GM19328 (cell line): ENCODE results near the gene CPNE6.
"Not testable (repeated sequence)": the region's sequence is repeated elsewhere in the genome, so short reads cannot be mapped to it uniquely, and the experiment has no call there.

Source experiments
- ATAC-seq: cut with Tn5 transposase; IDR thresholded peaks from one replicate; pipeline ENCODE4 v1.9.1; 2021; ENCODE audit warnings: mild to moderate bottlenecking, moderate library complexity; ENCODE audit not compliant: unreplicated experiment

The CPNE6 gene

DNA sequence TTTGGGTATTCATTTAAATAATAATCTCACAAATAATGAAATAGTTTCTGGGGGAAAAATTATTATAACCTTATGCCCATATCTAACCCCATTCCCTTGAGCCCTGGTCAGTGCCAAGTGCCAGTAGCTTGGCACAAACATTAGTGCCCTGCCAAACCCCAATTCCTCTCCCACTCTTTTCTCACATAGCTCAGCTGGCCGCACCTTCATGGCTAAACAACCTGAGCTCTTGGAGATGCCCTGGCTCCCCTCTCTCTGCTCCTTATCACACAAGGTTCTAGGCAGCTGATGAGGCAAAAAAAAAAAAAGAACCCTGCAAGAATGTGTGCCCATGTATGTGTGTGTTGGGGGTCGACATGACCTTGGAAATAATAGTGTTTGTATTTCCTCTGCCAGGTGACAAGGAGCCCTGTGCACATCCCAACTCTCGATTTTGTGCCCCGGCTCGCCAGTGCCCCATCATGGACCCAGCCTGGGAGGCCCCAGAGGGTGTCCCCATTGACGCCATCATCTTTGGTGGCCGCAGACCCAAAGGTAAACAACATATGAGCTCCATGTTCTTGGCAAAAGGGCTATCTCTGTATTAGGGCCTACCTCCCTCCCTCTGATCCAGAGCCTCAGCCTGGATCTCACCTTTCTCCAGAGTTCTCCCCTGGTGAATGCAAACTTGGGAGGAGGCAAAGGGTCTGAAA, 31.1 kb downstream of the CPNE6 start:
- ATAC-seq, result no peak

DNA sequence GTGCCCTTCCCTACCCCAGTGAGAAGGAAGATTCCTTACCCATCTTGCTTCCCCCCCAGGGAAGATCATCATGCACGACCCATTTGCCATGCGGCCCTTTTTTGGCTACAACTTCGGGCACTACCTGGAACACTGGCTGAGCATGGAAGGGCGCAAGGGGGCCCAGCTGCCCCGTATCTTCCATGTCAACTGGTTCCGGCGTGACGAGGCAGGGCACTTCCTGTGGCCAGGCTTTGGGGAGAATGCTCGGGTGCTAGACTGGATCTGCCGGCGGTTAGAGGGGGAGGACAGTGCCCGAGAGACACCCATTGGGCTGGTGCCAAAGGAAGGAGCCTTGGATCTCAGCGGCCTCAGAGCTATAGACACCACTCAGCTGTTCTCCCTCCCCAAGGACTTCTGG, 32.1 kb downstream of the CPNE6 start:
- ATAC-seq, result no peak

DNA sequence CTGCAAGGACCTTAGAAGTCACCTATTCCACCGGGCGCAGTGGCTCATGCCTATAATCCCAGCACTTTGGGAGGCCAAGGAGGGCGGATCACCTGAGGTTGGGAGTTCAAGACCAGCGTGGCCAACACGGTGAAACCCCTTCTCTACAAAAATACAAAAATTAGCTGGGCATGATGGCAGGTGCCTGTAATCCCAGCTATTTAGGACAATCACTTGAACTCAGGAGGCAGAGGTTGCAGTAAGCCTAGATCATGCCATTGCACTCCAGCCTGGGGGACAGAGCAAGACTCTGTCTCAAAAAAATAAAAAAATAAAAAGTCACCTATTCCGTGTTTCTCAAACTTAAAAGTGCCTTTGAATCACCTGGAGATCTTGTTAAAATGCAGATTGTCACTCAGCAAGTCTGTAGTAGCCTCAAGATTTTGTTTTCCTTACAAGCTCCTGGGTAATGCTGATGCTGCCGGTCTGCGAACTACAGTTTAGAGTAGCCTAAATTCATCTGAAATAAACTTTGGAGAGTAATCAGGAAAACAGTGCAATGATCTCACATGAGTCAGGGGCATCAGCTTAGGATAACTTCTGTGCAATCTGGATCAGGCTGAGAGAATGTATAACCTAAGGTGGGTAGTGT, 34.4 kb downstream of the CPNE6 start:
- not testable (repeated sequence) for ATAC-seq

DNA sequence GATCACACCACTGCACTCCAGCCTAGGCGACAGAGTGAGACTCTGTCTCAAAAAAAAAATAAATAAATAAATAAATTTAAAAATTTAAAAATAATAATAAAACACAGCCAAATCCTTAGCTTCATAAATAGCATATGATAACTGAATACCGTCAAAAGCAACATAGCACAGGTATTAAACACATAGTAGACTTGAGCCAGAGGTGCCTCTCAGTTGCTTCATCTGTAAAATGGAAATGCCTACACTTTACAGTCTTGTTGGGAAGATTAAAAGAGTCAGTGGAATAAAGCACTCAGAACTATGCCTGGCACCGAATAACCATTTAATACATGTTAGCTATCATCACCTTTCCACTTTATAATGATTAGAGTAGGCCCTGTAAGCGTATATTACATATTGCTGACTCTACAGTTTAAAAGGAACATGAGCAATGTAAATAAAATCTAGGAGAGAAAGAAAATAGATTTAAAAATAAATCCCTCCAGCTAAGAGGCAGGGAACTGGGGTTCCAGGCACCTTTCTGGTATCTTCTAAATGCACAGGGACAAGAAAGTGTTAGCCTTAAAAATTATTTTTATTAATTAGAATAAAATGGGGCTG, 35.4 kb downstream of the CPNE6 start:
- ATAC-seq, result no peak

DNA sequence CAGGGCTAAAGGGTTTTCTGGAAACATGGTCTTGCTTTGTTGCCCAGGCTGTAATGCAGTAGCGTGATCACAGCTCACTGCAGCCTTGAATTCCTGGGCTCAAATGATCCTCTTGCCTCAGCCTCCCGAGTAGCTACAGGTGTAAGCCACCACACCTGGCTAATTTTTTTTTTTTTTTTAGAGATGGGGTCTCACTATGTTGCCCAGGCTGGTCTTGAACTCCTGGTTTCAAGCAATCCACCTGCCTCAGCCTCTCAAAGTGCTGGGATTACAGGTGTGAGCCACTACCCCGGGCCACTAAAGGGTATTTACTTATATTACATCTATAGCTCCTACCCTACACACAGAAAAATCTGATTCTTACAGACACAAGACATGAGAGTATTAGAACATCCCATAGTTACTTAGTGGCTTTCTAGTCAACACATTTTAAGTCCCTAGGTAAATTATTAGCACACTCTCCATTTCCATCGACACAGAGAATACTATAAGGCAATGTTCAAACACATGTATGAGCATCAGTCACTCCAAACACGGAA, 37.0 kb downstream of the CPNE6 start:
- ATAC-seq, result peak; percentile 33

DNA sequence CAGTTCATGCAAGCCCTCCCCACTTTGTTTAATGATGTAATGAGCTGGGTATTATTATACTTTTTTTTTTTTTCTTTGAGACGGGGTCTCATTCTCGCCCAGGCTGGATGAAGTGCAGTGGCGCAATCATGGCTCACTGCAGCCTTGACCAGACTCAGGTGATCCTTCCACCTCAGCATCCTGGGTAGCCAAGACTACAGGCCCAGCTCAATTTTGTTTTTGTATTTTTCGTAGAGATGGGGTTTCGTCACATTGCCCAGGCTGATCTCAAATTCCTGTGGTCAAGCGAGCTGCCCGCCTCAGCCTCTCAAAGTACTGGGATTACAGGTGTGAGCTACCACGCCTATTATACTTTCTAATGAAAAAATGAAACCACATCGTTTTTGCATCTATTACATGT, 38.7 kb downstream of the CPNE6 start:
- no peak for ATAC-seq

DNA sequence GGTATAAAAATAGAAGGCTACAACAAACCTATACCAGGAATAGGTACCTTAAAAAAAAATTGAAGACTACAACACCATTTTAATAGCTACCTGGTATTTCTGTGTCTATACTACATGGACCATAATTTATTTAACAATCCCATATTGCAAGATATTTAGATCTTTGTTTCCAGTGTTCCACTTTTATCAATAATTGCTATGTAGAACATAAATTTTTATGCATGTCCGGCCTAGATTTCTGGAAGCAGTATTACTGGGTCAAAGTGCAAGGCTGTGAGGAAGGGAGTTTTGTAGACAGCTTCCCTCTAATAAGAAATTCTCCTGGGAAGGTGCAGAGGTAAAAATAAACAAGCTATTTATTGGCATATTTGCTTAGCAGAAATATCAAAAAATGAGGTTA, 39.2 kb downstream of the CPNE6 start:
- no peak for ATAC-seq

DNA sequence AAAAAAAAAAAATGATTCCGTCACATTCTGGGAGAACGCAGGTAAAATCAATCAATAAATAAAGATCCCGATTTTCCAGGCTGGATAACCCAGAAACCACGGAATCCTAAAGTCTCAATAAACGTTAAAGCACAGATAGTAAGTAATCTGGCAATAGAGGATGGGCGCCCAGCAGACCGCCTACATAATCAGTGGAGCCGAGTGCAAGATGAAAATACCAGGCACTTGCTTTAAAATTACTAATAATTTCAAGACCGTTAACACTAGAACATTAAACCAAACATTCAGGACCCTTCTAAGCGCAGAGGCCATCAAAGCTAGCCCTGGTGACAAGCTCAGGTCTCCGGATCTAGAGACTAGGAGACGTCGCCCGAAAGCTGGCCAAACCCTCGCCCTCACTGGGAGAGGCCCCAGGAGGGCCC, 42.0 kb downstream of the CPNE6 start:
- no peak for ATAC-seq

DNA sequence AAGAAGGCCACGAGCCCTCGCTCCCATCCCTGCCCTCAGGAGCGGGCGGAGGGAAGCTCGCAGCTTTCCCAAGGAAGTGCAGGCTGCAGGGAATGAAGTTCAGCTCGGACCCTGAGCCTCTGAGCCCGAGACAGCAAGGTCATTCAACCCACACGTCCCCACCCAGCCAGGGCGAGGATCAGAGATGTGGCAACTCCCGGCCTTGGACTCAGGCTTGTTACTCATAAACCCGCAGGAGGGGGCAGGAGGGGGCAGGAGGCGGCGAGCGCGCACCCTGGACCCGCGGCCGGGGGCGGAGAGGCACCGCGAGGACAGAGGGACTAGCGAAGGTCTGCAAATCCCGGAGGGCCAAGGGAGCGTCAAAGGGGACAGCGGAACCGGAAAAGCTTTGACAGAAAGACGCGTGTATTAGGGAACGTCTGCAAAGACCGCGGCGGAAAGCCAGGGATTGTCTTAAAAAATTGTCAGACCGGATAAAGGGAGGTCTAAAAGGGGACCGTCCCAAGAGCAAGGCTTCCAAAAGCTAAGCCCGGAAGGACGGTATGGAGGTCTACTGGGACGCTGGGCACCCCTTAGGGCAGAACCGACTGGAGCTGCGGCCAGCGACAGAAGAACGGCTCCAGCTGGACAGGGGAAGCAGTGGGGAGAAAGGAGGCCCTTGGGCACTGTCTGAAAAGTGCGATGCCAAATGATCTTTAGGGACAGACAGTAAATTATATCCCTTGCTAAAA, 42.6 kb downstream of the CPNE6 start:
- ATAC-seq, result peak; percentile 21

DNA sequence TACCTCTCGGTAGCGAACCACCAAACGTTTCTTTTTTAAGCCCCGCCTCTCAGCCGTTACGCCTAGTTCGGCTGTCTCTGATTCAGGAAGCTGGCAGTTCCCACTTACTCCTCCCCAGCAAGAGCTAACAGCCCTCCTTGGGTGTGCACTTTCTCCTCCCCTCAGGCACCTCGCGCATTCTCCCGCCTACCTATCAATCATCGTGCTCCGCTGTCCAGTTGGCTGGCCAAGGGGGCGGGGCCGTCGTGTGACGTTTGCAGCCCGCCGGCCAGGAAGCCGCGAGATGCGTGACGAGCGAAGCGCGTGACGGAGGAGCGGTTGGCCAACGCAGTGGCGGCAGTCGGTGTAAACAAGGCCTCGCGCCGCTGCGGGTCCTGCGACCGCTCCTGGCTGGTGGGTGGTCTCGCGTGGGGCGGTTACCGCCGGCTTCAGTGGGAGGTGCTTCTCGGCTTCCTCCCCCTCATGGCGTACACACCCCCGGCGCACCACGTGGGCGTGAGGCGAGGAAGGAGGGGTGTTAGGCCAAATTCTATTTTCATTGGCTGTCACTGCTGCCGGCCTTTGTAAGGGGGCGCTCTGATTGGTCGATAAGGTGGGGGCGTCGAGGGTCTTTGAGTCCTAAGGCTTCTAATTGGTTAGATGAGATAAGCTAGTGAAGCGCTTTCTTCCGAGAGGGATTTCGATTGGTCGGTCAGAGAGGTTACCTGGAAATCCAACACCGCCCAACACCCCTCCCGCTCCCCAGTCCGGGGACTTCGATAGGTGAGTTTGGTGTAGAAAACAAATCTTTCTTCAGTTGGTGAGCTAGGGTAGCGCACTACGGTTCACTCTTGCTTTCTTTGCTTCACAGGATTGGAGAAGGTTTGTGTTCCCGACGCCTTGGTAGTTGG, 43.4 kb downstream of the CPNE6 start, which contains the start of the genes DCAF11 and NRL:
TSS of gene DCAF11 (plus strand) at position 246 of the 890 bp plus-strand sequence. CDS start 818 bp downstream, outside the sequence.
TSS of gene NRL (minus strand) at position 418 of the 890 bp plus-strand sequence. CDS start 32,101 bp downstream, outside the sequence.
- ATAC-seq, result peak; percentile 86

DNA sequence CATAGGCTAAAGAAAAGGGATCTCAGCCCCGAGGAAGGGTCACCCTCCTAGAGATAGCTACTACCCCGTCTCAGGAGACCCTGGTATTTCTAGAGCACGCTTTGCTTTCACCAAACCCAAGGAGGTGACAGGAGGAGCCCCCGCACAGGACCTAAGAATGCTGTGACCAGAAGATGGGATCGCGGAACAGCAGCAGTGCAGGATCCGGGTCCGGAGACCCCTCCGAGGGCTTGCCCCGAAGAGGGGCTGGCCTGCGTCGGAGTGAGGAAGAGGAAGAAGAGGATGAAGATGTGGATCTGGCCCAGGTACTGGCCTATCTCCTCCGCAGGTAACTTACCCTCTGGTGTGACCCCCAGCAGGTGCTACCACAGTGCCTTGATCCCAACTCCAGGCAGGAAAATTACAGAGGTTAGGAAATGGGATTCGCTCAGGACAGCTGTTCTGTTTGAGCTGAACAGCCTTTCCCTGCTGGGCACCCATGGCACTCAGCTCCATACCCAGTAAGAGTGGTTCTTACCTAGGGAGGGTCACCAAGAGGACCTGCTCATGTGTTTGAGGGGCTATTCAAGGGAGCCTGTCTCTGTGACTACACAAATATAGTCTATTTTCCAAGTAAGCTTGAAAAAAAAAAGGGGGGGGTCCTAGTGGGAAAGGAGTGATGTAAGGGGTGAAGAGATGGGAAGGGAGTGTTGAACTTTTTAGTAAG, 44.2 kb downstream of the CPNE6 start:
- ATAC-seq, result no peak

DNA sequence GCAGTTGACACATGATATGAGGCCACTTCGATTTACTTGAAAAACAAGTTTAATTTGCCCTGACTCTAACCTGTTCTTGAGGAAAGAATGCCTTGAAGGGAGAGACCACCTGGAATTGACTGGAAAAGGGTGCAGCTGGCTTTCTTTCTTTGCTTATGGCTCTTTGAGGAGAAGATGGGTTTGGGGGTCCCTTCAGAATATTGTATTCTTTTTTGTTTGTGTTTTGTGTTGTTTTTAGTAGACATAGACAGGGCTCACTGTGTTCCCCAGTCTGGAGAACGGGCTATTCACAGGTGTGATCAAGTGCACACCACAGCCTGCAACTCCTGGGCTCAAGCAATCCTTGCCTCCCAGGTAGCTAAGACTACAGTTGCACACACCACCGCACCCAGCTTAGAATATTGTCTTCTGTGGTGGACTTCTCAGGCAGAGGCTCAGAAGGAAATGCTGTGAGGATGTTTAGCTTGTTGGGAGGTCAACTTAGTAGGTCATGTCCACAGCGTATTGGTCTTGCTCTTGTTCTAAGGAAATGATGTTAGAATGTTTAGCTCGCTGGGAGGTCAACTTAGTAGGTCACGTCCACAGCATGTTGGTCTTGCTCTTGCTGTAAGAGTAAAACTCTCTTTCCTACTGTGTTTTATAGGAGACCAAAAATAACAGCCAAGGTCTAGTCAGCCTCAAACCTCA, 44.9 kb downstream of the CPNE6 start:
- no peak for ATAC-seq

DNA sequence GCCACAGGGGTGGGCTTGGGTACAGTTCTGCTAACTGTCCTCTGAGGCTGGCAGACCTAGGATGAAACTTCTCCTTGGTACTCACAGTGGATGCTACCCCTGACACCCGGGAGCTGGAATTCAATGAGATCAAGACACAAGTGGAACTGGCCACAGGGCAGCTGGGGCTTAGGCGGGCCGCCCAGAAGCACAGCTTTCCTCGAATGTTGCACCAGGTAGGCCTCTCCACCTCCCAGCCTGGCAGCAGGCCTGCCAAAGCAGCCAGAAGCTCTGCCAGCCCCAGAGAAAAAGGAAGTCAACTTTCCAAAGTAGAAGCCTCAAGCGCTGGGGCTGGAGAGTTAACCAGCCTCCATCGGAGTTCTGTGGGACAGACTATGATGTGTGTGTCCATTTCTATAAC, 45.8 kb downstream of the CPNE6 start:
- ATAC-seq, result no peak

DNA sequence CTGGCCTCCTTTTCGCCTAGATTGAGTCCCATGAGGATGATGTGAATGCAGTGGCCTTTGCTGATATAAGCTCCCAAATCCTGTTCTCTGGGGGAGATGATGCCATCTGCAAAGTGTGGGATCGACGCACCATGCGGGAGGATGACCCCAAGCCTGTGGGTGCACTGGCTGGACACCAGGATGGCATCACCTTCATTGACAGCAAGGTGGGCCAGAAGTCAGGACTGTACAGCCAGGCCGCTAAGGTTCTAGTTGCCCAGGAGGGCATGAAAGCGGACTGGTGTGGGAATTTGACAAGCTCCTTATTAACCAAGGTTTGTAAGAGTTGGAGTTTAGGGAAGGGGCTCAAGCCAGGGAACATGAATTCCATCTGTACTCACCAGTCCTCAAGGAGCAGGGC, 48.3 kb downstream of the CPNE6 start:
- no peak for ATAC-seq

DNA sequence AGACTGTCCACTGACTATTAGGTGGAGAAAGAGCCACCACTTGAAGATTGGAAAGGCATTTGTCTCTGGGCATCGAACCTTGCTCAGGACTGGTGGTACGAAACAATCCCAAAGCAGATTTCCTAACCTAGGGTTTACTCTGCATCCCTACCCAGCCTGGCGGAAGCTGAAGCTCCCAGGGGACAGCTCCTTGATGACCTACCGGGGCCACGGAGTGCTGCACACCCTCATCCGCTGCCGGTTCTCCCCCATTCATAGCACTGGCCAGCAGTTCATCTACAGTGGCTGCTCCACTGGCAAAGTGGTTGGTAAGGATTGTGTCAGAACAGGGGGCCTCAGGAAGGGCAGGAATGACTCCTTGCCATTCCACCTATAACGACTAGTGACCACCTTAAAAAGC, 49.8 kb downstream of the CPNE6 start:
- no peak for ATAC-seq

DNA sequence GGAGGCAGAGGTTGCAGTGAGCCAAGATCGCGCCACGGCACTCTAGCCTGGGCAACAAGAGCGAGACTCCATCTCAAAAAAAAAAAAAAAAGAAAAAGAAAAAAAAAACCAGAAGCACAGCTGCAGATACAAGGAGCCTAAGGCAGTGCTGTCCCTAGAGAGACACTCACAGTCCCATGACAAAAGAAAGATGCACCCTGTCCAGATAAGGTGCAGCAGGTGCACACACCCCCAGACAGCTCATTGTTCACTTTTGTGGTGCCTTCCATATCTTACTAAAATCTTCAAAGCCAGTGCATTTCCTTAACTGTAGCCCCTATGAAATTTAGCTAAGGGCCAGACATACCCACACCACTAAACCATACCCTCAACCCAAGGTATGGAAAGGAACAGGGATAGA, 51.1 kb downstream of the CPNE6 start:
- no peak for ATAC-seq

DNA sequence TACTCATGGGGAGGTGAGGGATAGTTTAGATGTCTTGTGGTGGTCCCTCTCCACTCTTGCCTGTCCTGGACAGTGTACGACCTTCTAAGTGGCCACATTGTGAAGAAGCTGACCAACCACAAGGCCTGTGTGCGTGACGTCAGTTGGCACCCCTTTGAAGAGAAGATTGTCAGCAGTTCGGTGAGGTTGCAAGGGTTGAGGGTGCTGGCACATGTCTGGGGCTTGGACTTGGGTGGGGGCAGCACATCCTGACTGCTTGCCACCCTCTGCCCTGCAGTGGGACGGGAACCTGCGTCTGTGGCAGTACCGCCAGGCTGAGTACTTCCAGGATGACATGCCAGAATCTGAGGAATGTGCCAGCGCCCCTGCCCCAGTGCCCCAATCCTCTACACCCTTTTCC, 51.5 kb downstream of the CPNE6 start:
- no peak for ATAC-seq

DNA sequence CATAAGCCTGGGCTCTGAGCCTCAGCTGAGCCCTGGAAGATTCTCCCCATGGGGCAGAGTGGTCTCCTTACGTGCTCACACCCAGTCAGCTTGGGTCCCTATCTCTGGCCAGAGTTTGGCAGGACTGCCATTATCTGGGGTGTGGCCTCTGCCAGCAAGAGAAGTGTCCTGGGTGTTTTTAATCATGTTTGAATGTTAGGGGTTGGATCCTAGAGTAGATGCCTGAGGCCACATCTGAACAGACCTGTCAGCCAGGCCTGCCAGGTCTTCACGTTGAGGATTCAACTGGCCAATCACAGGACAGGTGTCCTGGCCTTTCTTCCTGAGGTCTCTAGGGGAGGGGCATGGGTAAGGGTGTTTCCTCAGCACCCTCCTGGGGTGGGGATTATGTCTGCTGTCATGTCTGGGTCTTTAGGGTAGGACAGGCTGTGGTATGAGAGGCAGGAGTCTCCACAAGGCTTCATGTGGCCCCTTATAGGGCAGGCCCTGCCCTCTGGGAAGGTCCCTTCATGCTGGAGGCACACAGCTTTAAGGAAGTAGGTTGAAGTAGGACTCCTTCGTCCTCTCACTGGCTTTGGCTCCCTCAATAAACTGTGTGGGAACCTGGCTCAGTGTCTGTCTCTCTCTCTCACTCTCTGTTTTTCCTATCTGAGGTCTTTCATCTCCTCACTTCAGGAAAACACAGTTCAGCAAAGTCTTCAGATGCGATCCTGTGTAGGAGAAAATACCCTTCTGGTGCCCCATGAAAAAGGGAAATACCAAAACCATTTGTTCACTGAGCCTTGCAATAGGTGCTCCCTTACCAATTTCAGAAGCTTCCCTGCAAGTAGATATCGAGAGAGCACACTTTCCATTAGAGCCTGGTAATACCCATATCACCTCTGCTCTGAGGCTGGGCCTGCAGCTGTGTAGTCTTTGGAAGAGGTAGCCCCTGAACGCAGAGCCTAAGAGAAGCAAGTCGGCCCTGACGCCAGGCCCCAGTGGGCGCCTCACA, 52.4 kb downstream of the CPNE6 start:
- ATAC-seq, result no peak
